CD4-positive, alpha-beta T cell (primary cell): ENCODE results near the gene TGFBI. TPM values are rescaled to one million over a fixed set of nuclear protein-coding genes. Genes with fewer than 3 reads are reported as not detected.

ENCODE experiments used
- ATAC-seq: fragments of 200-7000 bp; cut with Tn5 transposase; one replicate; pipeline ENCODE4 v1.10.0; 2022; ENCODE audit warnings: mild to moderate bottlenecking; ENCODE audit not compliant: poor library complexity
- CTCF ChIA-PET: fragments of 350-600 bp; sonication (Branson Sonifier 250); formaldehyde crosslinking; loops from one replicate; lab custom pipeline; 2021; ENCODE audit warnings: antibody characterized with exemption, inconsistent platforms; lab: Charles Lee
- POLR2A ChIA-PET: fragments of 350-600 bp; sonication (Branson Sonifier 250); formaldehyde crosslinking; loops from one replicate; lab custom pipeline; 2021; ENCODE audit warnings: antibody characterized with exemption, inconsistent platforms; lab: Charles Lee
- DNase-seq, 14 experiments: peaks; one replicate each; pipeline ENCODE4 v3.0.0-alpha.2; 2013 to 2020; ENCODE audit warnings: mixed read lengths in 2 of 14
- H3K27ac ChIP-seq, 2 donors: one replicate each; pipeline versions ENCODE4 v1.5.1 to v1.7.0; 2013; ENCODE audit warnings: low read length in 2 of 2, low read depth in 1 of 2, mild to moderate bottlenecking in 1 of 2
- H3K27me3 ChIP-seq, 2 experiments: 1 replicate in 1 of 2; 2 replicates in 1 of 2; pipeline versions ENCODE4 v1.6.1 to v1.7.0; 2013; ENCODE audit warnings: low read length in 2 of 2, control low read depth in 1 of 2, mild to moderate bottlenecking in 1 of 2, moderate library complexity in 1 of 2; ENCODE audit not compliant: insufficient read depth in 2 of 2, control insufficient read depth in 1 of 2
- H3K36me3 ChIP-seq: one replicate; pipeline ENCODE4 v1.6.1; 2013; ENCODE audit warnings: low read length, control low read depth; ENCODE audit not compliant: insufficient read depth
- H3K4me1 ChIP-seq: one replicate; pipeline ENCODE4 v1.6.1; 2013; ENCODE audit warnings: low read length, control low read depth; ENCODE audit not compliant: insufficient read depth
- H3K4me3 ChIP-seq: one replicate; pipeline ENCODE4 v1.5.1; 2013; ENCODE audit warnings: mild to moderate bottlenecking, low read length, moderate library complexity
- H3K9me3 ChIP-seq, 2 experiments: 1 replicate in 1 of 2; 2 replicates in 1 of 2; pipeline versions ENCODE4 v1.6.1 to v1.7.0; 2013; ENCODE audit warnings: low read length in 2 of 2, mild to moderate bottlenecking in 2 of 2, control low read depth in 1 of 2, moderate library complexity in 1 of 2; ENCODE audit not compliant: control insufficient read depth in 1 of 2, insufficient read depth in 1 of 2
- H3K27ac Mint-ChIP-seq: one replicate; pipeline ENCODE4 v1.8.0; 2020; ENCODE audit warnings: mixed read lengths
- H3K27me3 Mint-ChIP-seq: one replicate; pipeline ENCODE4 v1.8.0; 2021; ENCODE audit warnings: mixed read lengths
- H3K36me3 Mint-ChIP-seq: one replicate; pipeline ENCODE4 v1.8.0; 2021; ENCODE audit warnings: low read depth, mixed read lengths
- H3K4me1 Mint-ChIP-seq: one replicate; pipeline ENCODE4 v1.8.0; 2021; ENCODE audit warnings: low read depth, mixed read lengths
- H3K4me3 Mint-ChIP-seq: one replicate; pipeline ENCODE4 v1.8.0; 2020; ENCODE audit warnings: mild to moderate bottlenecking, mixed read lengths
- H3K9me3 Mint-ChIP-seq: one replicate; pipeline ENCODE4 v1.8.0; 2020; ENCODE audit warnings: mixed read lengths
- CTCF ChIP-seq: fragments of 200-600 bp; IDR thresholded peaks from one replicate; pipeline ENCODE4 v1.8.0; 2022; ENCODE audit warnings: antibody characterized with exemption, mild to moderate bottlenecking
- intact Hi-C, 2 experiments: fragments of 100-400 bp; cut with DNase I in 1 of 2; cut with micrococcal nuclease in 1 of 2; formaldehyde crosslinking; loops; one replicate each; pipeline versions ENCODE4 v1.15.1 to v1.9.0; 2023 to 2025; cut with DNase I, micrococcal nuclease
- total RNA-seq, 174 experiments: library from RNA in 2 of 174; stranded (reverse) in 2 of 174; gene quantifications; one replicate each; pipeline ENCODE4 v1.2.3 and lab custom pipeline; 2021 to 2026

TGFBI gene
- total RNA-seq, 2 experiments from 2014 or later: 4.8 to 5.9 TPM

GRCh38 chr5:136056336-136056735, 27.5 kb downstream of the TGFBI start:
- Mint-ChIP-seq H3K27ac (no peak overlapping the region), H3K9me3 (no peaks in the 10 kb centered on the region), H3K36me3 (no peaks in the 10 kb centered on the region), H3K4me3 (no peak overlapping the region), H3K27me3 (peaks cover 5% of the 10 kb centered on the region), H3K4me1 (no peaks in the 10 kb centered on the region)
- H3K27me3 ChIP-seq: no peaks in the 10 kb centered on the region
- ATAC-seq (no peak), DNase-seq (no peak)
- H3K27ac ChIP-seq: no peak overlapping the region
- ChIA-PET POLR2A (no interaction called here), CTCF (no interaction called here)
- no peaks in the 10 kb centered on the region for H3K9me3 ChIP-seq
- H3K4me3 ChIP-seq: no peak overlapping the region
- peaks cover 3% of the 10 kb centered on the region for H3K36me3 ChIP-seq
- intact Hi-C loops: no loop called here
- no peaks in the 10 kb centered on the region for H3K4me1 ChIP-seq
- no peak for TF ChIP-seq CTCF

- H3K27me3 ChIP-seq: no peaks in the 10 kb centered on the region
- H3K36me3 Mint-ChIP-seq: no peaks in the 10 kb centered on the region
- no peak overlapping the region for H3K4me3 ChIP-seq
- no peak for TF ChIP-seq CTCF
- no peaks in the 10 kb centered on the region for H3K9me3 ChIP-seq
- intact Hi-C loops: no loop called here
- no peak for ATAC-seq
- peaks cover 5% of the 10 kb centered on the region for H3K27me3 Mint-ChIP-seq
- H3K4me1 Mint-ChIP-seq: no peaks in the 10 kb centered on the region
- H3K4me3 Mint-ChIP-seq: no peak overlapping the region
- no peak for DNase-seq
- no peak overlapping the region for H3K27ac Mint-ChIP-seq
- H3K27ac ChIP-seq: no peak overlapping the region
- ChIA-PET CTCF (no interaction called here), POLR2A (no interaction called here)
- H3K36me3 ChIP-seq: peaks cover 3% of the 10 kb centered on the region
- H3K9me3 Mint-ChIP-seq: no peaks in the 10 kb centered on the region
- no peaks in the 10 kb centered on the region for H3K4me1 ChIP-seq
Observed at GRCh38 chr5:136056771-136057335, 28.1 kb downstream of the TGFBI start.

- H3K4me3 Mint-ChIP-seq: no peak overlapping the region
- Histone ChIP-seq H3K36me3 (peaks cover 3% of the 10 kb centered on the region), H3K4me1 (no peaks in the 10 kb centered on the region), H3K27ac (no peak overlapping the region), H3K27me3 (no peaks in the 10 kb centered on the region), H3K9me3 (no peaks in the 10 kb centered on the region), H3K4me3 (no peak overlapping the region)
- no peak overlapping the region for H3K27ac Mint-ChIP-seq
- no peak for TF ChIP-seq CTCF
- POLR2A ChIA-PET: no interaction called here
- no peaks in the 10 kb centered on the region for H3K4me1 Mint-ChIP-seq
- CTCF ChIA-PET: no interaction called here
- no peaks in the 10 kb centered on the region for H3K9me3 Mint-ChIP-seq
- H3K27me3 Mint-ChIP-seq: peaks cover 5% of the 10 kb centered on the region
- DNase-seq (no peak), ATAC-seq (no peak)
- intact Hi-C loops: no loop called here
- H3K36me3 Mint-ChIP-seq: no peaks in the 10 kb centered on the region
Observed at GRCh38 chr5:136057401-136058038, 28.7 kb downstream of the TGFBI start.
